ENCODE results near the gene TRAF2. TPM values are rescaled to one million over a fixed set of nuclear protein-coding genes. Genes with fewer than 3 reads are reported as not detected.

TRAF2 gene
- total and polyA plus RNA-seq, 2 of the 4 experiments (the other 2 are of a cell fraction), result 6.6 to 12.0 TPM

GRCh38 chr9:136898483-136899100 is 12.3 kb downstream of the TRAF2 start:
- peaks cover 16% of the 10 kb centered on the region for H3K36me3 ChIP-seq (ENCODE audit: control insufficient read depth, insufficient read depth, low read length)
- peaks cover 4% of the 10 kb centered on the region for H4K20me1 ChIP-seq (ENCODE audit: insufficient read depth, low read length)
- H4K91ac ChIP-seq (ENCODE audit: insufficient read depth, low read depth, low read length), result no peak overlapping the region
- H3K4ac ChIP-seq (ENCODE audit: low read depth, low read length), result no peak overlapping the region
- no peak overlapping the region for H2BK120ac ChIP-seq (ENCODE audit: low read depth, low read length)
- TF ChIP-seq MXI1 (IDR thresholded peaks at IDR 0.05; ENCODE audit: borderline replicate concordance, low read depth, low read length) (no peak), RFX5 (IDR thresholded peaks at IDR 0.05; ENCODE audit: low read depth, low read length) (no peak), NFE2L2 (IDR thresholded peaks at IDR 0.05; ENCODE audit: low read depth, low read length) (no peak), FOS (IDR thresholded peaks at IDR 0.05; ENCODE audit: low read depth, low read length) (no peak), CHD1 (IDR thresholded peaks at IDR 0.05; ENCODE audit: low read depth, low read length) (no peak), RCOR1 (IDR thresholded peaks at IDR 0.05; ENCODE audit: insufficient replicate concordance, low read length) (no peak), CEBPB (IDR thresholded peaks at IDR 0.05; ENCODE audit: low read depth, low read length) (no peak), RAD21 (IDR thresholded peaks at IDR 0.05; ENCODE audit: low read length) (no peak), SMC3 (IDR thresholded peaks at IDR 0.05; ENCODE audit: low read depth, low read length) (no peak), CTCF (conservative IDR thresholded peaks at IDR 0.05; ENCODE audit: low read depth, low read length) (no peak), ELK1 (IDR thresholded peaks at IDR 0.05; ENCODE audit: borderline replicate concordance, low read depth, low read length) (no peak), MAFK (IDR thresholded peaks at IDR 0.05; ENCODE audit: low read depth, low read length) (no peak), MAZ (IDR thresholded peaks at IDR 0.05; ENCODE audit: borderline replicate concordance, low read depth, low read length) (no peak), POLR2A (IDR thresholded peaks at IDR 0.05; ENCODE audit: low read depth, low read length) (no peak), USF2 (IDR thresholded peaks at IDR 0.05; ENCODE audit: low read depth, low read length) (no peak), BHLHE40 (IDR thresholded peaks at IDR 0.05; ENCODE audit: low read depth, low read length) (no peak)
- dilution Hi-C loops (cut with HindIII; ENCODE audit: low sequenced_read_pairs, unreplicated experiment), result no loop called here
- no peak overlapping the region for H4K5ac ChIP-seq (ENCODE audit: low read depth, low read length)
- BruUV-seq (replicated peaks), result no TSS peak
- in situ Hi-C loops (cut with MboI; ENCODE audit: low sequenced_read_pairs), result no loop called here
- H2AK9ac ChIP-seq (replicated peaks; ENCODE audit: low read depth, low read length, poor library complexity), result no peak overlapping the region
- H3K9me3 ChIP-seq (ENCODE audit: control insufficient read depth, insufficient read depth, low read length), result no peaks in the 10 kb centered on the region
- H2AFZ ChIP-seq (replicated peaks; ENCODE audit: low read length, poor library complexity), result no peak overlapping the region
- no peak overlapping the region for H3K18ac ChIP-seq (ENCODE audit: low read depth, low read length)
- no peak overlapping the region for H3K14ac ChIP-seq (replicated peaks; ENCODE audit: low read depth, low read length)
- peaks cover 15% of the 10 kb centered on the region for H3K4me1 ChIP-seq (ENCODE audit: control insufficient read depth, insufficient read depth, low read length)
- DNase-seq (no peak), ATAC-seq (ENCODE audit: low read depth) (no peak)
- H3K27me3 ChIP-seq (ENCODE audit: control insufficient read depth, insufficient read depth, low read length), result no peaks in the 10 kb centered on the region
- no peak overlapping the region for H2AK5ac ChIP-seq (ENCODE audit: low read depth, low read length)
- H3K79me1 ChIP-seq (ENCODE audit: low read depth in 1 of 2, low read length in 2 of 2), result peaks cover 22 to 73% of the 10 kb centered on the region in 2 experiments
- no peak overlapping the region for H4K8ac ChIP-seq (ENCODE audit: low read depth in 2 of 2, low read length in 2 of 2)
- peaks cover 14% of the 10 kb centered on the region; the same call in 1 of the 2 replicates for H3K9me1 ChIP-seq (ENCODE audit: insufficient read depth, low read length)
- H3K23ac ChIP-seq (ENCODE audit: low read depth, low read length), result no peak overlapping the region
- no peak overlapping the region for H3K27ac ChIP-seq (ENCODE audit: insufficient read depth, low read length)
- POLR2A ChIA-PET (ENCODE audit: unreplicated experiment), result no interaction called here
- CTCF ChIA-PET, result interaction anchor here (0.6 kb wide), 1 partner anchor 423 kb away, joined by 3 read pairs; no protein-coding TSS in a partner anchor
- no peak overlapping the region for H3K9ac ChIP-seq (ENCODE audit: low read depth, low read length)
- H3K4me2 ChIP-seq (ENCODE audit: low read depth, low read length), result no peak overlapping the region
- H2BK5ac ChIP-seq (ENCODE audit: low read depth, low read length, poor library complexity, severe bottlenecking), result no peak overlapping the region
- no peak overlapping the region for H2BK15ac ChIP-seq (ENCODE audit: low read depth, low read length)
- H3K4me3 ChIP-seq (ENCODE audit: insufficient read depth, low read depth, low read length), result no peak overlapping the region
- WGBS, 2 experiments (ENCODE audit: extremely low coverage in 2 of 2, insufficient read length in 1 of 2), result 98% methylated on average over 9 of the region's 21 CpGs; no CpG with 5 or more reads in 1 of the 2 experiments
- no peak overlapping the region for H3K56ac ChIP-seq (ENCODE audit: extremely low read depth, insufficient read depth, low read length)
- intact Hi-C loops (cut with micrococcal nuclease), result no loop called here
- H2BK20ac ChIP-seq (ENCODE audit: low read depth, low read length), result no peak overlapping the region
